Left lung (tissue), 10 donors: ENCODE measurements around the gene SMIM29. TPM values are rescaled to one million over a fixed set of nuclear protein-coding genes. Genes with fewer than 3 reads are reported as not detected.
"Not testable (repeated sequence)": the region's sequence is repeated elsewhere in the genome, so short reads cannot be mapped to it uniquely, and the experiment has no call there.

Experiments used
- ATAC-seq: fragments of 200-7000 bp; cut with Tn5 transposase; one replicate; pipeline ENCODE4 v1.9.1; 2020; ENCODE audit warnings: moderate library complexity
- DNase-seq, 4 donors: peaks; one replicate each; pipeline ENCODE4 v3.0.0-alpha.2; 2013 to 2020
- H3K27ac ChIP-seq, 2 donors: fragments of 200-600 bp; sonication (generic) in 1 of 2; one replicate each; pipeline versions ENCODE4 v1.5.0 to v1.8.0; 2020 to 2021
- H3K27me3 ChIP-seq, 2 donors: fragments of 200-600 bp; sonication (generic) in 1 of 2; one replicate each; pipeline versions ENCODE4 v1.5.0 to v1.8.0; 2020 to 2021
- H3K36me3 ChIP-seq, 2 donors: fragments of 200-600 bp; sonication (generic) in 1 of 2; one replicate each; pipeline versions ENCODE4 v1.5.0 to v1.8.0; 2020 to 2021
- H3K4me1 ChIP-seq, 2 donors: fragments of 200-600 bp; one replicate each; pipeline ENCODE4 v1.8.0; 2021
- H3K4me3 ChIP-seq, 2 donors: fragments of 200-600 bp; sonication (generic) in 1 of 2; one replicate each; pipeline versions ENCODE4 v1.5.0 to v1.8.0; 2020 to 2021; ENCODE audit warnings: mild to moderate bottlenecking in 1 of 2
- H3K9me3 ChIP-seq, 2 donors: fragments of 200-600 bp; sonication (generic) in 1 of 2; one replicate each; pipeline versions ENCODE4 v1.5.0 to v1.8.0; 2020 to 2021
- CTCF ChIP-seq, 2 donors: fragments of 200-600 bp; sonication (generic) in 1 of 2; IDR thresholded peaks; one replicate each; pipeline versions ENCODE4 v1.5.0 to v1.8.0; 2021; ENCODE audit warnings: antibody characterized with exemption in 2 of 2
- intact Hi-C, 2 donors: fragments of 100-400 bp; cut with DNase I; formaldehyde crosslinking; loops; one replicate each; pipeline versions ENCODE4 v1.11.2 to v1.14.2; 2022
- polyA plus RNA-seq, 6 donors: library from polyadenylated mRNA; unstranded; fragments of 120-200 nt; gene quantifications; one replicate each; pipeline ENCODE4 v1.2.1, GENCODE V29; 2013; ENCODE audit not compliant: insufficient read length in 6 of 6
- total RNA-seq, 2 donors: library from RNA; stranded (reverse); fragmentation: NEBNext Ultra II Directional; extraction: Animal tissue kit (Norgen Biotek cat#: 25700); gene quantifications; one replicate each; pipeline ENCODE4 v1.2.1, GENCODE V29; 2021
- donor health status: DM: no; HTN: yes; CAD: no.
- donor health status: DM: no; HTN: no; CAD: no.

The SMIM29 gene
- total and polyA plus RNA-seq, 8 donors, result 11.0 to 38.9 (median 13.4) TPM

- Histone ChIP-seq H3K4me1 (peaks cover 9 to 47% of the 10 kb centered on the region in 2 donors), H3K27me3 (no peaks in the 10 kb centered on the region), H3K9me3 (no peaks in the 10 kb centered on the region), H3K4me3 (peak overlapping the region; percentile 83 to 91), H3K36me3 (peaks cover 0 to 23% of the 10 kb centered on the region in 2 donors), H3K27ac (peak overlapping the region; percentile 86 to 95)
- intact Hi-C loops, result loop anchor here in 1 of 2 donors (5.0 kb wide), 1 partner anchor 169 kb away; no protein-coding TSS in a partner anchor
- peak; percentile 56 for ATAC-seq
- no peak for TF ChIP-seq CTCF (IDR thresholded peaks at IDR 0.05)
- DNase-seq, result peak in 3 of 4 donors; percentile 45 to 94 (median 80)
Observed at GRCh38 chr6:34248198-34248726, 544 bp downstream of the SMIM29 start.

DNA sequence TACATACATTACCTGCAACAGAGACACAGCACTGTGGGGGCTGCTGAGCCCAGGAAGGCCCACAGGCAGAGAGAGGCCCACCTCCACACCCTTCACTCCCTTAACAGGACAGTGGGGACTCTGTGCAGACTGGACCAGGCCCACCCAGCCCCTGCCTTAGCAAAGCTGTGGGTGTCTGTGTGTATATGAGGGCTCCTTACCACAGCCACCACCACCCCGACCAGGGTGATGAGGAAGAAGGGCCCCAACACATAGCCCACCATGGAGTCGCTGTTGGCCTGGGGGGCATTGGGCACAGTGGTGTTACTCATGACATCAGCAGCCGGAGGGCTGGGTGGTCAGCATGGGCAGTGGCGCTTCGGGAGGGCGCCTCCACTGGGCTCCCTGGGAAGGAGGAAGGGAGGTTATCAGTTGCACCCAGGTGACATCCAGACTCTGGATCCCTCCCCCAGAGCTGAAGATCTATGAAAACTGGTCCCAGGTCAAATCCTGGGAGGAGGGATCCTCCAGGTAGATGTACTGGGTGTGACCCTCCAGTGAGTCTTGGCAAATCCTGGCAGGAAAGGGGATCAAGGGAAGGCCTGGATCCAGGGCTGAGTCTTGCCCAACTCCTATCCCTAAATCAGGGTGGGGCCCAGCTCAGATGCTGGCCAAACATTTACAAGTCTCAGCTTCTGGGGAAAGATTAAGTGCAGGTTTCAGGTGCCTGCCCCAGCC lies 1.2 kb downstream of the SMIM29 start:
- DNase-seq, result peak in 1 of 4 donors; percentile 71
- intact Hi-C loops, result loop anchor here in 1 of 2 donors (5.0 kb wide), 1 partner anchor 170 kb away; no protein-coding TSS in a partner anchor
- TF ChIP-seq CTCF (IDR thresholded peaks at IDR 0.05), result no peak
- Histone ChIP-seq H3K36me3 (peaks cover 0 to 28% of the 10 kb centered on the region in 2 donors), H3K9me3 (no peaks in the 10 kb centered on the region), H3K4me3 (peak overlapping the region in 1 of 2 donors; percentile 83), H3K27me3 (no peaks in the 10 kb centered on the region), H3K27ac (peak overlapping the region; percentile 86 to 95), H3K4me1 (peaks cover 9 to 53% of the 10 kb centered on the region in 2 donors)
- no peak for ATAC-seq

GRCh38 chr6:34246563-34247391 lies 2.0 kb downstream of the SMIM29 start:
- peak in 1 of 4 donors; percentile 72 for DNase-seq
- no peaks in the 10 kb centered on the region for H3K9me3 ChIP-seq
- intact Hi-C loops, result loop anchor here in 1 of 2 donors (5.0 kb wide), 1 partner anchor 171 kb away; no protein-coding TSS in a partner anchor
- TF ChIP-seq CTCF (IDR thresholded peaks at IDR 0.05), result no peak
- H3K27me3 ChIP-seq, result no peaks in the 10 kb centered on the region
- no peak for ATAC-seq
- H3K36me3 ChIP-seq, result peaks cover 0 to 36% of the 10 kb centered on the region in 2 donors
- no peak overlapping the region for H3K27ac ChIP-seq
- peaks cover 9 to 62% of the 10 kb centered on the region in 2 donors for H3K4me1 ChIP-seq
- H3K4me3 ChIP-seq, result no peak overlapping the region

DNA sequence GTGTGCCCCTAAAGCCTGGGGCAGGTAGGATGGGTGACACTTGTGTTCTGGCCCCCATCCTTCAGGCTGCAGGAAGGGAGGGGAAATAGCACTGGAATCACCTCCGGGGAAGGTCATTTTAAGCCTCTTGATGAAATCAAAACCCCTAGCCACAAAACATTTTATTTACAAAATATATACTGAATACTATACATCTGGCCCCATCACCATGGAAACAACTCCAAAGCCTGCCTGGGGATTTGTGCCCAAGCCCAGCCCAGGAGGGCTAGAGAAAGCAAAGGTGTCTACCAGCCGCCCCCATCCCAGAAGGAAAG lies 2.6 kb downstream of the SMIM29 start:
- Histone ChIP-seq H3K36me3 (peaks cover 0 to 42% of the 10 kb centered on the region in 2 donors), H3K27me3 (no peaks in the 10 kb centered on the region), H3K27ac (no peak overlapping the region), H3K9me3 (no peaks in the 10 kb centered on the region), H3K4me3 (no peak overlapping the region), H3K4me1 (peaks cover 9 to 62% of the 10 kb centered on the region in 2 donors)
- DNase-seq (no peak), ATAC-seq (no peak)
- TF ChIP-seq CTCF (IDR thresholded peaks at IDR 0.05), result no peak
- intact Hi-C loops, result loop anchor here in 1 of 2 donors (5.0 kb wide), 1 partner anchor 171 kb away; no protein-coding TSS in a partner anchor

DNA sequence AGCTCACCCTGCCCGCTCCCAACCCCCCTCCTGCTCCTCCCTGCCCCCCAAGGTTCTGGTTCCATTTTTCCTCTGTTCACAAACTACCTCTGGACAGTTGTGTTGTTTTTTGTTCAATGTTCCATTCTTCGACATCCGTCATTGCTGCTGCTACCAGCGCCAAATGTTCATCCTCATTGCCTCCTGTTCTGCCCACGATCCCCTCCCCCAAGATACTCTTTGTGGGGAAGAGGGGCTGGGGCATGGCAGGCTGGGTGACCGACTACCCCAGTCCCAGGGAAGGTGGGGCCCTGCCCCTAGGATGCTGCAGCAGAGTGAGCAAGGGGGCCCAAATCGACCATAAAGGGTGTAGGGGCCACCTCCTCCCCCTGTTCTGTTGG lies 3.1 kb downstream of the SMIM29 start:
- DNase-seq, ATAC-seq, H3K4me3 ChIP-seq, H3K9me3 ChIP-seq, H3K27me3 ChIP-seq, H3K27ac ChIP-seq: not testable (repeated sequence)
- H3K36me3 ChIP-seq, result peaks cover 0 to 47% of the 10 kb centered on the region in 2 donors
- intact Hi-C loops, result loop anchor here in 1 of 2 donors (5.0 kb wide), 1 partner anchor 172 kb away; no protein-coding TSS in a partner anchor
- peaks cover 9 to 62% of the 10 kb centered on the region in 2 donors for H3K4me1 ChIP-seq

DNA sequence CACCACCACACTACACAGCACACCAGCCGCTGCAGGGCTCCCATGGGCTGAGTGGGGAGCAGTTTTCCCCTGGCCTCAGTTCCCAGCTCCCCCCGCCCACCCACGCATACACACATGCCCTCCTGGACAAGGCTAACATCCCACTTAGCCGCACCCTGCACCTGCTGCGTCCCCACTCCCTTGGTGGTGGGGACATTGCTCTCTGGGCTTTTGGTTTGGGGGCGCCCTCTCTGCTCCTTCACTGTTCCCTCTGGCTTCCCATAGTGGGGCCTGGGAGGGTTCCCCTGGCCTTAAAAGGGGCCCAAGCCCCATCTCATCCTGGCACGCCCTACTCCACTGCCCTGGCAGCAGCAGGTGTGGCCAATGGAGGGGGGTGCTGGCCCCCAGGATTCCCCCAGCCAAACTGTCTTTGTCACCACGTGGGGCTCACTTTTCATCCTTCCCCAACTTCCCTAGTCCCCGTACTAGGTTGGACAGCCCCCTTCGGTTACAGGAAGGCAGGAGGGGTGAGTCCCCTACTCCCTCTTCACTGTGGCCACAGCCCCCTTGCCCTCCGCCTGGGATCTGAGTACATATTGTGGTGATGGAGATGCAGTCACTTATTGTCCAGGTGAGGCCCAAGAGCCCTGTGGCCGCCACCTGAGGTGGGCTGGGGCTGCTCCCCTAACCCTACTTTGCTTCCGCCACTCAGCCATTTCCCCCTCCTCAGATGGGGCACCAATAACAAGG lies 3.6 kb downstream of the SMIM29 start:
- H3K9me3 ChIP-seq, H3K4me3 ChIP-seq, ATAC-seq, H3K27me3 ChIP-seq: not testable (repeated sequence)
- Histone ChIP-seq H3K36me3 (peaks cover 0 to 52% of the 10 kb centered on the region in 2 donors), H3K27ac (peak overlapping the region in 1 of 2 donors; percentile 81), H3K4me1 (peaks cover 9 to 62% of the 10 kb centered on the region in 2 donors)
- peak in 1 of 4 donors; percentile 23 for DNase-seq
- intact Hi-C loops, result loop anchor here in 1 of 2 donors (5.0 kb wide), 1 partner anchor 172 kb away; no protein-coding TSS in a partner anchor
